Activated T-cell treated with anti-CD3 and anti-CD28 coated beads for 48 hours (primary cell): ENCODE results near the gene ADORA2B.
A peak's percentile ranks its signal among the peaks of the same experiment; 100 is the strongest.
"Not testable (repeated sequence)": the region's sequence is repeated elsewhere in the genome, so short reads cannot be mapped to it uniquely, and the experiment has no call there.

Source experiments
- DNase-seq: peaks from one replicate; pipeline ENCODE4 v3.0.0-alpha.2; 2020; ENCODE audit warnings: low read depth

ADORA2B gene

DNA sequence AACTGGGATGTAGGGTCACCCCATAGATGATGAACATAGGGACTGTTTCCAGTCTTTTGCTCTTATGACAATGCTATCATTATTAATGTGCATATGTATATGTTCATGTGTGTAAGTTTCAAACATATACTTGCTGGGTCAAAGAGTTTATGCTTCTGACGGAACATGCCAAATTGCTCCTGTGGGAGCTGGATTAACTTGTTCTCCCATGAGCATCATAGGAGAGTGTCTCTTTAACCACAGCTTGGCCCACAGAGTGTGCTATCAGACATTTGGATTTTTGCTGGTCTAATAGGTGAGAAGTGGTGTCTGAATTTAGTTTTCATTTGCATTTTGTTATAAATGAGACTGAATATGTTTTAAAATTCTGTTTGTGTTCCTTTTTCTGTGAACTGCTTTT lies 22.3 kb upstream of the ADORA2B start:
- no peak for DNase-seq

DNA sequence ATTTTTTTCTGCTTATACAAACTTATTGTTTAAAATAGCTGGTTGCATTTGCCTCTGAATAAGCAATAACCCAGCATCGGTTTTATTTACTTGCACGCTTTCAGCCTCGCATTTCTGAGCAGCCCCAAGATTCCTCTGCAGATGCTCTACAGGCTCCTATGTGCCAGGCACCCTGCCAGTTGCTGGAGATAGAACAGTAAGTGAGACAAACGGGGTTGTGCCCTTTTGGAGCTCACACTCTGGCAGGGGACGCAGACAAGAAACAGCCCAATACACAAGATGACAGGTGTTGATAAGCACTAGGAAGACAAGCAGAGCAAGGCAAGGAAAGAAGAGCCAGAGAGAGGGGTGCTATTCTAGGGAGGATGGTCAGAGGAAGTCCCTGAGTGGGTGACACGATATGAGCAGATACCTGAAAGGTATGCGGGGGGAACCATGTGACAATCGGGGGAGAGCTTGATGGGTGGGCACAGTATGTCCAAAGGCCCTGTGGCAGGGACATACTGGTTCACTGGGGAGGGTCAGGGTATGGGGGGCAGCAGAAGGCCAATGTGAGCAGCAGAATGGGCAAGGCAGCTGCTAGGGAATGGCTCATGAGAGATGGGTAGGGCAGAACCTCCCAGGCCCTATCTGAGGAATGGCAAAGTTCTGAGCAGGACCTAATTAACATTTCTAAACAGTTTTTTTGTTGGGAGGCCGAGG lies 18.7 kb upstream of the ADORA2B start:
- DNase-seq: no peak

DNA sequence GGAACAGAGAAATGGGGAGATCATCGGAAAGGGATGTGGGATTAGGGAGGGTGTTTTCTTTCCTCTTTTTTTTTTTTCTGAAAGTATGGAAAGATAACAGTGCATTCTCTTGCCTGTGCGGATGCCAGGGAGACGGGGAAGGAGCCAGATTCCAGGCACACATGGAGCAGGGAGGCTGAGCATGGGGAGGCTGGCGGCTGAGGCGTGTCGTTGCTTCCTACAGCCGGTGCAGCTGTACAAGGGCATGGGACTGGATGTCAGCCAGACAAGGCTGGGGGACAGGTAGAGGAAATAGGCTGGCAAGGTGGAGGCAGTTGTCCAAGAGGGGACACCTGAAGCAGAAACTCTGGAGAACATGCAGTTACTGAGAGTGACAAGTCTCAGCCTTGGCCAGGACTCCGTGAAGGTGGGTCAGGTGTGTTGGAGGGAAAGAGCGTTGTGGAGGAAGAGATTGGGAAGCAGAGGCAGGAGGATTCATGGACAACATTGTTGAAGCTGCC lies 16.6 kb upstream of the ADORA2B start:
- no peak for DNase-seq

GRCh38 chr17:15929941-15930340 lies 15.0 kb upstream of the ADORA2B start:
- DNase-seq: no peak

DNA sequence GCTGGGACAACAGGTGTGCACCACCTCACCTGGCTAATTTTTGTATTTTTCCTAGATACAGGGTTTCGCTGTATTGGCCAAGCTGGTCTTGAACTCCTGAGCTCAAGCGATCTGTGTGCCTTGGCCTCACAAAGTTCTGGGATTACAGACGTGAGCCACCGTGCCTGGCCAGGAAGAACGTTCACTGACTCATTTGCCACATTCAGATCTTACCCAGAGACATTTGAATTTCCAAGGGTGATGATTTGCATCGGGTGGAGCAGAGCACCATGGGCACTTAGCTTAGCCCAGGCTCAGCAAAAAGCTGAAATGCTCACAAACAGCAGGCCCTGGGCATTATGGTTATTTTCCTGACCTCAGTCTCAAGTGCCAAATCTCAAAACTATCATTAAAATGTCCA lies 14.5 kb upstream of the ADORA2B start:
- no peak for DNase-seq

GRCh38 chr17:15931394-15931793 lies 13.5 kb upstream of the ADORA2B start:
- DNase-seq: no peak

GRCh38 chr17:15934866-15935265 lies 10.1 kb upstream of the ADORA2B start:
- no peak for DNase-seq

DNA sequence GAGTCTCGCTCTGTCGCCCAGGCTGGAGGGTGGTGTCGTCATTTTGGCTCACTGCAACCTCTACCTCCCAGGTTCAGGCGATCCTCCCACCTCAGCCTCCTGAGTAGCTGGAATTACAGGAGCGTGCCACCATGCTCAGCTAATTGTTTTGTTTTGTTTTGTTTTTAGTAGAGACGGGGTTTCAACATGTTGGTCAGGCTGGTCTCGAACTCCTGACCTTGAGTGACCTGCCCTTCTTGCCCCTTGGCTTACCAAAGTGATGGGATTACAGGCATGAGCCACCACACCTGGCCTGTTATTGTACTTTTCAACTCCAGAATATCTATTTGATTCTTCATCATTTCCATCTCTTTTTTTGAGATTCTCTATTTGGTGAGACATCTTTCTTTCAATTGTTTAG lies 9.0 kb upstream of the ADORA2B start:
- DNase-seq: no peak

- DNase-seq: not testable (repeated sequence)
These were observed 8.4 kb upstream of the ADORA2B start for GRCh38 chr17:15936481-15936880.

- no peak for DNase-seq
These were observed 3.1 kb upstream of the ADORA2B start for GRCh38 chr17:15941781-15942180.

DNA sequence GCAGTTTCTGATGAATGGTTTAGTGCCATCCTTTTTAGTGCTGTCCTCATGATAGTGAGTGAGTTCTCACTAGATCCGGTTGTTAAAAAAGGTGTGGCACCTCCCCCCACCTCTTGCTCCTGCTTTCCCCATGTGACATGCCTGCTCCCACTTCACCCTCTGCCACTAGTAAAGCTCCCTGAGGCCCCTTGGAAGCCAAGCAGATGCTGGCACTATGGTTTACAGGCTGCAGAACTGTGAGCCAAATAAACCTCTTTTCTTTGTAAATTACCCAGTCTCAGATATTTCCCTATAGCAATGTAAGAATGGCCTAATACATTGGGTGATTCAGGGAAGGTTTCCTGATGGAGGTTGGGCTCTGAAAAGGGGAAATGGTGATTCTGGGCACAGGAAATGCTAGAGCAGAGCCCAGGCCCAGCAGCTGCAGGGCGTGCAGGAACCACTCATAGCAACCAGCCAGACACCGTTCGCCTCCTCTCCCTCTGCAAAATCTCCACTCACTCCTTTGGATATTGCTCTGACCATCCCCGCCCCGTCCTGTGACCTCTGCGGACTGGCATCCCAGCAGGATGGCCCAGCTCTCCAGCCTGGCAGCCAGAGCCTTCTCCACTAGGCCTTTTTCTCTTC lies 2.6 kb upstream of the ADORA2B start:
- no peak for DNase-seq

DNA sequence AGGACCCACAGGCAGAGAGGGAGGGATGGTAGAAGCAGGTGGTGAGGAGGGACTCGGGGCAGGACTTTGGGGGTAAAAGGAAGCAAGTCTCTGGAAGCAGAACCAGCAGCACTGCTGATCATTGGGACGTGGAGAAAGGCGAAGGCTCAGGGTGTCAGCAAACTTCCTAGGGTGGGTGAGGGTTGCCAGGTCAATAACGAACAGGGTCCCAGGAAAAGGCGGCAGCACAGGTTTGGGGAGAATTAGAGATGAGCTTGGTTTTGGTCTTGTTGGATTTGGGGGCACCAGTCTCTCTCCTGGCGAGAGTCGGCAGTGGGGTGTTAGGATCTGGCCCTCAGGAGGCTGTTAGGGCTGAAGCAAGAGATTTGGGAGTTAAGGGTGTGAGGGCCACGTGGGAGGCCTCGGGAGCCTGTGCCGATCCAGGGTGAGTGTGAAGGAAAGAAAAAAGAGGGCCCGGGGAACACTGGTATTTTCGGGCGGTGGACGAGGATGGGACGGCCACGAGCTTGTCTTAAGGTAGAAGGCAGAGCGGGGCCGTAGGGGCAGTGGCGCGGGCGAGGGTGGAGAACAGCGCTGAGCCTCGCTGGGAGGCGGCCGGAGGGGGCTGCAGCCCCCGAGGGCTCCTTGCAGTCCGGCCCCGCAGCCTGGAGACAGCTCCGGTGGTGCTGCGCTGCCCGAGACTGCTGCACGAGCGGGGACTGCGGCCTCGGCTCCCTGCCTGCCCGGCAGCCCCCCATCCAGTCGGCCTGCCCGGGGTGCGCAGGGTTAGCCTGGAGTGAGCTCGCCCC lies 765 bp upstream of the ADORA2B start:
- DNase-seq: no peak

- DNase-seq: peak; percentile 25
These were observed 729 bp downstream of the ADORA2B start for GRCh38 chr17:15945527-15946191.

DNA sequence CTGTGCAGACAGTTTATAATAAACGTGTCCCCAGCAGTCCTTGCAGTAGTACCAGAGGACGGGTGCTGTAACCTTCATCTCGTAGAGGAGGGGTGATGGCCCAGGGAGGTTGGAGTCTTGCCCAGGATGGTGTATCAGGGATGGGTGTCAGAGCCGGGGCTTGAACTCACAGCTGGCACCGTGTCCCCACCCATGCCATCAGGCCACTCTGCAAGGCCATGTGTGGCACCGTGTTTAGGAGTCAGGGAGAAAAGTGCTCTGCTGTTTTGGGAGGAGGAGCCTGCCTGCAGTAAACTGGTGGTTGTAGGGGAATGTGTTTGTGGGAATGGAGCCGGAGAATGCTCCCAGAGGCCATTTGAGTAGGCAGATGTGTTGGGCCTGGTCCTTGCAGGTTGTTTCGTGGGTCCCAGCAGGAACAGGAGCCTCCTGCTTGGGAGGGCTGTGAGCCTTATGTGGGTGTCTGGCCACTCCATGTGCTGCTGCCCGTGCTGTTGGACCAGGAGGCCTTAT lies 1.7 kb downstream of the ADORA2B start:
- DNase-seq: no peak

DNA sequence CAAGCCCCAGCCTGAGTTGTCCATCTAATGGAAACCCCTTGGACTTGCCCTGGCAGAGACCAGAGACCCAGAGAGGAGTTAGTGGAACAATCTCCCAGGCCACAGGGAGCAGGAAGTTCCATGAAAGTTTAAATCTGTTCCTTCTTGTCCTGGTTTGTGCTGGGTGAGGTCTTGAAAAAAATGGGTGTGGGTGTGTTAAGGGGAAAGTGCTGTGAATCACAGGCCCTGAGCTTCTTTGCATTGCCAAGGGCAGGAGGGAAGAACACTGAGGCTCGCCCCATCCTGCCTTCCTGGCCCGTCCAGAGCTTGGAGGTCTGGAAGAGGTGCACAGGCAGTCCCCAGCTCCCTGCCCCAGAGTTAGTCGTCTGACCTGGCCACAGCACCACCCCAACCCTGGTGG lies 2.3 kb downstream of the ADORA2B start:
- DNase-seq: no peak

GRCh38 chr17:15947976-15948752 lies 3.2 kb downstream of the ADORA2B start:
- DNase-seq: no peak

- no peak for DNase-seq
These were observed 6.6 kb downstream of the ADORA2B start for GRCh38 chr17:15951368-15952047.

- no peak for DNase-seq
These were observed 7.2 kb downstream of the ADORA2B start for GRCh38 chr17:15952048-15952532.

DNA sequence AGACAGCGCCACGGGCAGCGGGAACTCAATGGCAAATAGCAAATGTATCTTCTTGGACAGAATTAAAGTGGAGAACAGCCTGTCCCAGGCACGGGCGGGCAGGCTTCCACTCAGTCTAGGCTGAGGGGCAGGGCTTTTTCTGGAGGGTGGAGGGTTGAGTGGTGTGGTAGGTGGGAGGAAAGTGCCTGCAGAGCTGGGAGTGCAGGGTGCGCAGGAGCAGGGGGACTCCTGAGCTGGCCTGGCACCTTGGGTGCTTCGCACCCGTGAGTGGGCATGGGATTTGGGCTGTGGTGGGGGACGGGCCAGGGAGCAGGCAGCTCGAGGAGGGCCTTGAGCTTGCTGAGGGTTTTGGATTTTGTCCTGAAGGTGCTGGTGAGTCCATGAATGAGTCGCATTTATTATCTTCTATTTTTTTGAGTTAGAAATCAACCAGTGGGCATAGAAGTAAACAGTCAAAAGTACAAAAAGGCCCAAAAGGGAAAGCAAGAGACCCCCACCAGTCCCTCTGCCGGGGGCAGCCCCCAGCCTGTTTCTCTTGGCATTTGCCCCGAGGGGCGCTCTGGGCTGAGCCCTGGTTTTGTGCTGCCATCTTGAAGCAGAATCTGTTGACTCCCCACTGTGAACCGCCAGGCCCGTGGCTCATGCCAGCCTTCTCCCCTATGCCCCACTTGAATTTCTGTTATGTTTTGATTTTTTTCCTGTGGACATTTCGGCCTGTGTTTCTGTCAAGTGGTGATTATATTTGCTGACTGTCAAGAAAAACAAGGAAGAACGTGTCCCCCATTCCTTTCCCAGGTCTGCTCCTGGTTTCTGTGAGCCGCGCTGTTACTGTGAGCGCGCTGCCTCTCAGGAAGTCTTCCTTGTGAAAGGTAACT lies 8.2 kb downstream of the ADORA2B start:
- DNase-seq: no peak

DNA sequence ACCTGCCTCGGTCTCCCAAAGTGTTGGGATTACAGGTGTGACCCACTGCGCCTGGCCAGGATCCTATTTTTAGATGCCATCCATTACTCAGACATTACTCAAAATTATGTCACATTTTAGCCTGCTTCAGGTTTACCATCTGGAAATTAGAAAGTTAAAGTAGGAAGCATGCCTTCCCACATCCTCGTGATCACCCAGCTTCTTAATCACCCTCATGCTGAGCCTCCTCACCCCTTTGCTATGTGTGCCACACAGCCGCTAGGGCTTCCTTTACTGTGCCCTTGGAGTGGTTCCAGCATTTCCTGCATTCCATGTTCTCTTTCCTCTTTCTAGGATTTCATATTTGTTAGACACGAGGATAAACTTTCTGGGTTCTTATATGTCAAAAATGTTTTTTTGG lies 9.3 kb downstream of the ADORA2B start:
- DNase-seq: no peak
